ENCODE measurements around the gene ARL14EPL. TPM values are rescaled to one million over a fixed set of nuclear protein-coding genes. Genes with fewer than 3 reads are reported as not detected.

The ARL14EPL gene
- total RNA-seq, 1 experiment from 2014 or later, result not detected

- TF ChIP-seq ERG (CRISPR knock-in tag; IDR thresholded peaks at IDR 0.05) (no peak), IRF1 (CRISPR knock-in tag; IDR thresholded peaks at IDR 0.05) (no peak), CREB1 (CRISPR knock-in tag; IDR thresholded peaks at IDR 0.05) (no peak), GRHL2 (CRISPR knock-in tag; IDR thresholded peaks at IDR 0.05; ENCODE audit: insufficient replicate concordance, severe bottlenecking) (no peak), KAT7 (CRISPR knock-in tag; IDR thresholded peaks at IDR 0.05; ENCODE audit: borderline replicate concordance) (no peak), ZBTB21 (CRISPR knock-in tag; IDR thresholded peaks at IDR 0.05; ENCODE audit: borderline replicate concordance) (no peak), GTF2I (CRISPR knock-in tag; conservative IDR thresholded peaks at IDR 0.05) (no peak), NFYB (CRISPR knock-in tag; conservative IDR thresholded peaks at IDR 0.05; ENCODE audit: low read depth) (no peak), STAT6 (CRISPR knock-in tag; conservative IDR thresholded peaks at IDR 0.05; ENCODE audit: low read depth) (no peak), PRDM15 (CRISPR knock-in tag; IDR thresholded peaks at IDR 0.05) (no peak)
These were observed 719 bp downstream of the ARL14EPL start (continued) for GRCh38 chr5:116032991-116033390.

- no peak overlapping the region for H3K4me3 Mint-ChIP-seq
- CTCF ChIA-PET, result interaction anchor here (0.7 to 1.0 kb wide), 3 partner anchors 147 to 692 kb away, joined by 3 read pairs; no protein-coding TSS in a partner anchor
These were observed 2.9 kb downstream of the ARL14EPL start for GRCh38 chr5:116035123-116035522.

More at GRCh38 chr5:116035123-116035522, 2.9 kb downstream of the ARL14EPL start:
- Mint-ChIP-seq H3K27ac (no peak overlapping the region), H3K36me3 (no peaks in the 10 kb centered on the region), H3K27me3 (ENCODE audit: low read depth) (no peaks in the 10 kb centered on the region), H3K4me1 (peaks cover 30% of the 10 kb centered on the region), H3K9me3 (no peaks in the 10 kb centered on the region)
- POLR2A ChIA-PET, result no interaction called here
- ATAC-seq (no peak), DNase-seq (ENCODE audit: low spot score) (no peak)
- TF ChIP-seq FOXK1 (CRISPR knock-in tag; IDR thresholded peaks at IDR 0.05) (no peak), E2F1 (CRISPR knock-in tag; IDR thresholded peaks at IDR 0.05) (no peak), ZBTB43 (CRISPR knock-in tag; IDR thresholded peaks at IDR 0.05) (no peak), PRRX2 (CRISPR knock-in tag; IDR thresholded peaks at IDR 0.05) (no peak), E2F4 (CRISPR knock-in tag; IDR thresholded peaks at IDR 0.05; ENCODE audit: borderline replicate concordance, low read depth) (no peak), CDX4 (CRISPR knock-in tag; IDR thresholded peaks at IDR 0.05; ENCODE audit: borderline replicate concordance) (no peak), MAX (CRISPR knock-in tag; IDR thresholded peaks at IDR 0.05) (no peak)
